ENCODE measurements around the gene RUSC2. TPM values are rescaled to one million over a fixed set of nuclear protein-coding genes. Genes with fewer than 3 reads are reported as not detected.

RUSC2 gene
- total RNA-seq, 1 experiment from 2014 or later: 11.6 TPM

- H3K79me2 ChIP-seq (ENCODE audit: insufficient read depth, low read length): peaks cover 9% of the 10 kb centered on the region; the same call in 1 of the 2 replicates
- no peak for TF ChIP-seq CTCF (IDR thresholded peaks at IDR 0.05 in 2 of 3, conservative IDR thresholded peaks at IDR 0.05 in 1 of 3; ENCODE audit: borderline replicate concordance in 1 of 3, insufficient read depth in 1 of 3, low read depth in 2 of 3, low read length in 2 of 3)
- TF ChIP-seq SP1 (IDR thresholded peaks at IDR 0.05; ENCODE audit: low read depth): no peak
- TF ChIP-seq EGR1 (IDR thresholded peaks at IDR 0.05; ENCODE audit: low read depth): no peak
- no peak for TF ChIP-seq MAX (IDR thresholded peaks at IDR 0.05)
- no peak for TF ChIP-seq ZFX (IDR thresholded peaks at IDR 0.05)
- POLR2A ChIA-PET: no interaction called here
- peak overlapping the region; percentile 13; the same call in 1 of the 2 replicates for H3K9ac ChIP-seq (ENCODE audit: low read length)
- no peaks in the 10 kb centered on the region for H3K27me3 ChIP-seq (ENCODE audit: insufficient read depth, low read length)
- RAD21 ChIA-PET (ENCODE audit: low non-redundant PET in 1 of 2, low total read pairs in 2 of 2, uncharacterized antibody in 2 of 2, unreplicated experiment in 2 of 2): interaction anchor here in 1 of 2 experiments (1.0 kb wide), 1 partner anchor 43 kb away, joined by 4 read pairs; no protein-coding TSS in a partner anchor
- no peak overlapping the region for H2AFZ ChIP-seq (ENCODE audit: low read depth, low read length, poor library complexity, severe bottlenecking)
- no peaks in the 10 kb centered on the region for H3K9me3 ChIP-seq (ENCODE audit: control insufficient read depth in 1 of 2, insufficient read depth in 1 of 2, low read depth in 1 of 2, low read length in 2 of 2)
- peak overlapping the region; percentile 75 for H3K27ac ChIP-seq (ENCODE audit: low read depth, low read length)
- peak overlapping the region in 1 of 2 experiments; percentile 21; a peak in 2 of 4 replicates for H3K4me3 ChIP-seq (replicated peaks in 1 of 2; ENCODE audit: low read depth in 1 of 2, low read length in 2 of 2)
- H3K9me2 ChIP-seq (ENCODE audit: insufficient read depth): no peaks in the 10 kb centered on the region
- H3K36me3 ChIP-seq (ENCODE audit: control insufficient read depth in 1 of 2, insufficient read depth in 2 of 2, low read length in 2 of 2): 0 out of 4 replicates have a peak, but pooled peaks cover 0 to 3% of the 10 kb centered on the region in 2 experiments
- CTCF ChIA-PET: interaction anchor here (0.8 to 1.8 kb wide), 4 partner anchors 43 to 750 kb away, joined by 3 to 7 read pairs (median 3); partner anchors contain the start of gene TESK1
- intact Hi-C loops (cut with micrococcal nuclease): no loop called here
- no peaks in the 10 kb centered on the region for H4K20me1 ChIP-seq (ENCODE audit: insufficient read depth)
- peak overlapping the region; percentile 66 for H3K4me2 ChIP-seq (ENCODE audit: low read length)
- DNase-seq (ENCODE audit: low read depth, low spot score) (no peak), ATAC-seq (no peak)
- no TSS peak for BruUV-seq (replicated peaks)
- peaks cover 29 to 42% of the 10 kb centered on the region in 2 experiments for H3K4me1 ChIP-seq (ENCODE audit: control insufficient read depth in 1 of 2, insufficient read depth in 2 of 2, low read length in 2 of 2)
Observed at GRCh38 chr9:35510383-35510753, 20.5 kb downstream of the RUSC2 start.

Data from HCT116 (cell line).